Brain microvascular endothelial cell (primary cell): ENCODE results near the gene PEBP1.
"Not testable (repeated sequence)": the region's sequence is repeated elsewhere in the genome, so short reads cannot be mapped to it uniquely, and the experiment has no call there.

Experiments
- DNase-seq: peaks from one replicate; pipeline ENCODE4 v3.0.0-alpha.2; 2020
- H3K27ac ChIP-seq: fragments of 250-450 bp; sonication (Bioruptor Pico); 2 replicates; pipeline ENCODE4 v1.5.1; 2020; ENCODE audit warnings: mild to moderate bottlenecking, moderate library complexity
- H3K27me3 ChIP-seq: fragments of 250-450 bp; sonication (Bioruptor Pico); replicated peaks from 2 replicates; pipeline ENCODE4 v1.5.1; 2020; ENCODE audit warnings: mild to moderate bottlenecking
- H3K36me3 ChIP-seq: fragments of 250-450 bp; sonication (Bioruptor Pico); replicated peaks from 2 replicates; pipeline ENCODE4 v1.5.1; 2020; ENCODE audit warnings: mild to moderate bottlenecking
- H3K4me3 ChIP-seq: 2 replicates; pipeline ENCODE4 v1.5.1; 2011; ENCODE audit warnings: low read depth, mild to moderate bottlenecking, control low read depth, low read length, moderate library complexity
- CTCF ChIP-seq: IDR thresholded peaks from 2 replicates; pipeline ENCODE4 v1.5.1; 2011; ENCODE audit warnings: low read depth, mild to moderate bottlenecking, moderate library complexity, low read length, control low read depth, inconsistent platforms; ENCODE audit errors: missing control alignments
- in situ Hi-C: cut with HindIII; loops from 2 replicates; pipeline ENCODE4 v1.10.0; 2017; ENCODE audit warnings: low sequenced_read_pairs, low pct_ligation_motif_present

Gene PEBP1

DNA sequence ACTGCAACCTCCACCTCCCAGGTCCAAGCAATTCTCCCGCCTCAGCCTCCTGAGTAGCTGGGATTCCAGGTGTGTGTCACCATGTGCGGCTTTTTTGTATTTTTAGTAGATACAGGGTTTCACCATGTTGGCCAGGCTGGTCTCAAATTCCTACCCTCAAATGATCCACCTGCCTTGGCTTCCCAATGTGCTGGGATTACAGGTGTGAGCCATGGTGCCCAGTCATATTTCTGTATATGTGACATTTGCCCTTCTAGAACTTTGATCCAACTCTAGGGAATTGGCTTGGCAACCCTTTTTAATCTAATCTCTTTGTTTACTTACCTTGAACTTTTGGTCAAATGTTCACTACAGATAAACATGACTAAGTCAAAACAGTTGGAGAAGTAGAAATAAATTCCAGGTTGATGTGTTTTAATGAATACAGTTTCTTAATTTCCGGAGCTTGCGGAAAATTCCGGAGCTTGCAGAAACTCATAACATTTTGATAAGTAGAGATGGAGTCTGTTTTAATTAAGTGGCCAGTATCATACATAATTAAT, 11.5 kb upstream of the PEBP1 start:
- Histone ChIP-seq H3K4me3 (no peak overlapping the region), H3K36me3 (no peaks in the 10 kb centered on the region), H3K27me3 (no peaks in the 10 kb centered on the region), H3K27ac (no peak overlapping the region)
- no peak for TF ChIP-seq CTCF
- DNase-seq = no peak
- in situ Hi-C loops = no loop called here

- no peaks in the 10 kb centered on the region for H3K27me3 ChIP-seq
- no peak overlapping the region for H3K27ac ChIP-seq
- no peak overlapping the region for H3K4me3 ChIP-seq
- no peak for TF ChIP-seq CTCF
- no peak for DNase-seq
- H3K36me3 ChIP-seq = no peaks in the 10 kb centered on the region
- in situ Hi-C loops = no loop called here
Observed at GRCh38 chr12:118125743-118126118, 10.2 kb upstream of the PEBP1 start.

- no peak for DNase-seq
- Histone ChIP-seq H3K36me3 (no peaks in the 10 kb centered on the region), H3K27ac (no peak overlapping the region), H3K4me3 (no peak overlapping the region), H3K27me3 (no peaks in the 10 kb centered on the region)
- no peak for TF ChIP-seq CTCF
- in situ Hi-C loops = no loop called here
Observed at GRCh38 chr12:118126119-118126757, 9.7 kb upstream of the PEBP1 start.

GRCh38 chr12:118127867-118128266, 8.1 kb upstream of the PEBP1 start:
- in situ Hi-C loops = no loop called here
- no peaks in the 10 kb centered on the region for H3K27me3 ChIP-seq
- no peak for TF ChIP-seq CTCF
- no peak overlapping the region for H3K4me3 ChIP-seq
- no peaks in the 10 kb centered on the region for H3K36me3 ChIP-seq
- no peak overlapping the region for H3K27ac ChIP-seq
- no peak for DNase-seq

GRCh38 chr12:118129436-118129835, 6.5 kb upstream of the PEBP1 start:
- in situ Hi-C loops, H3K27me3 ChIP-seq, H3K36me3 ChIP-seq, DNase-seq, H3K27ac ChIP-seq, H3K4me3 ChIP-seq: not testable (repeated sequence)

- peak overlapping the region; percentile 87 for H3K4me3 ChIP-seq
- H3K36me3 ChIP-seq = peaks cover 19% of the 10 kb centered on the region
- in situ Hi-C loops = no loop called here
- peak overlapping the region; percentile 49 for H3K27ac ChIP-seq
- H3K27me3 ChIP-seq = no peaks in the 10 kb centered on the region
- DNase-seq = peak; percentile 26
- no peak for TF ChIP-seq CTCF
Observed at GRCh38 chr12:118136559-118137003, 657 bp downstream of the PEBP1 start.
